WTC11 (cell line): Measurements from ENCODE around the gene NAB2. TPM values are rescaled to one million over a fixed set of nuclear protein-coding genes. Genes with fewer than 3 reads are reported as not detected.
A peak's percentile ranks its signal among the peaks of the same experiment; 100 is the strongest.

Experiments
- ATAC-seq: fragments of 200-7000 bp; cut with Tn5 transposase; 2 replicates; pipeline ENCODE4 v1.10.0; 2021; ENCODE audit warnings: mild to moderate bottlenecking, moderate library complexity
- CTCF ChIA-PET: fragments of 300-600 bp; sonication (Branson Sonifier 250); formaldehyde crosslinking; loops from one replicate; lab custom pipeline; 2021; ENCODE audit warnings: antibody characterized with exemption; lab: Charles Lee
- POLR2A ChIA-PET: fragments of 350-600 bp; sonication (Branson Sonifier 250); formaldehyde crosslinking; loops from one replicate; lab custom pipeline; 2021; ENCODE audit warnings: antibody characterized with exemption; lab: Charles Lee
- DNase-seq: peaks from one replicate; pipeline ENCODE4 v3.0.0; 2021; ENCODE audit warnings: low spot score
- H3K27ac Mint-ChIP-seq: 2 replicates; pipeline ENCODE4 v1.8.0; 2021; ENCODE audit warnings: mixed read lengths
- H3K27me3 Mint-ChIP-seq: 2 replicates; pipeline ENCODE4 v1.8.0; 2021; ENCODE audit warnings: low read depth, mild to moderate bottlenecking, moderate library complexity, mixed read lengths
- H3K36me3 Mint-ChIP-seq: 2 replicates; pipeline ENCODE4 v1.8.0; 2021; ENCODE audit warnings: mixed read lengths
- H3K4me1 Mint-ChIP-seq: 2 replicates; pipeline ENCODE4 v1.8.0; 2022; ENCODE audit warnings: mixed read lengths
- H3K4me3 Mint-ChIP-seq: 2 replicates; pipeline ENCODE4 v1.8.0; 2021; ENCODE audit warnings: mild to moderate bottlenecking, moderate library complexity, mixed read lengths
- H3K9me3 Mint-ChIP-seq: 2 replicates; pipeline ENCODE4 v1.8.0; 2021; ENCODE audit warnings: mixed read lengths
- ARID4B ChIP-seq: sonication (generic); formaldehyde crosslinking; IDR thresholded peaks from 2 replicates; pipeline ENCODE4 v1.8.0; 2023; ENCODE audit warnings: missing genetic modification reagents, mild to moderate bottlenecking, borderline replicate concordance
- E2F1 ChIP-seq: sonication (generic); formaldehyde crosslinking; IDR thresholded peaks from 2 replicates; pipeline ENCODE4 v1.8.0; 2022; ENCODE audit warnings: mild to moderate bottlenecking, missing genetic modification reagents
- FOXK1 ChIP-seq: sonication (generic); formaldehyde crosslinking; IDR thresholded peaks from 2 replicates; pipeline ENCODE4 v1.8.0; 2022; ENCODE audit warnings: mild to moderate bottlenecking, moderate library complexity, missing genetic modification reagents
- HMGA2 ChIP-seq: fragments of 250-450 bp; sonication (Bioruptor Pico); IDR thresholded peaks from 2 replicates; pipeline ENCODE4 v1.4.0; 2021; ENCODE audit warnings: mild to moderate bottlenecking, moderate library complexity
- JAZF1 ChIP-seq: fragments of 250-450 bp; sonication (Bioruptor Pico); IDR thresholded peaks from 2 replicates; pipeline ENCODE4 v1.9.0; 2021; ENCODE audit warnings: moderate library complexity, mild to moderate bottlenecking, inconsistent platforms
- MAX ChIP-seq: sonication (generic); formaldehyde crosslinking; IDR thresholded peaks from 2 replicates; pipeline ENCODE4 v1.8.0; 2022; ENCODE audit warnings: mild to moderate bottlenecking, missing genetic modification reagents
- NFYB ChIP-seq: sonication (generic); formaldehyde crosslinking; conservative IDR thresholded peaks from 2 replicates; pipeline ENCODE4 v1.8.0; 2022; ENCODE audit warnings: low read depth, missing genetic modification reagents
- PRRX2 ChIP-seq: fragments of 250-450 bp; sonication (Bioruptor Pico); IDR thresholded peaks from 2 replicates; pipeline ENCODE4 v1.8.0; 2021; ENCODE audit warnings: mild to moderate bottlenecking
- RORB ChIP-seq: fragments of 250-450 bp; sonication (Bioruptor Pico); IDR thresholded peaks from 2 replicates; pipeline ENCODE4 v1.9.0; 2021; ENCODE audit warnings: mild to moderate bottlenecking
- TEAD1 ChIP-seq: sonication (generic); formaldehyde crosslinking; IDR thresholded peaks from 2 replicates; pipeline ENCODE4 v1.8.0; 2022; ENCODE audit warnings: mild to moderate bottlenecking, missing genetic modification reagents
- ZNF219 ChIP-seq: sonication (generic); formaldehyde crosslinking; IDR thresholded peaks from 2 replicates; pipeline ENCODE4 v1.8.0; 2023; ENCODE audit warnings: missing genetic modification reagents, mild to moderate bottlenecking, borderline replicate concordance
- total RNA-seq: library from RNA; stranded (reverse); gene quantifications from 3 replicates; pipeline ENCODE4 v1.2.3, GENCODE V29; 2021
- TF ChIP-seq, protein P1 (sequence below): sonication (generic); formaldehyde crosslinking; IDR thresholded peaks from 2 replicates; pipeline ENCODE4 v1.8.0; 2023; ENCODE audit warnings: mild to moderate bottlenecking, missing genetic modification reagents
- TF ChIP-seq, protein P2 (sequence below): sonication (generic); formaldehyde crosslinking; IDR thresholded peaks from 2 replicates; pipeline ENCODE4 v1.8.1; 2022; ENCODE audit warnings: low read depth, mild to moderate bottlenecking, moderate library complexity, missing genetic modification reagents, borderline replicate concordance

Gene NAB2
- total RNA-seq, 1 experiment from 2014 or later = 20.5 TPM

DNA sequence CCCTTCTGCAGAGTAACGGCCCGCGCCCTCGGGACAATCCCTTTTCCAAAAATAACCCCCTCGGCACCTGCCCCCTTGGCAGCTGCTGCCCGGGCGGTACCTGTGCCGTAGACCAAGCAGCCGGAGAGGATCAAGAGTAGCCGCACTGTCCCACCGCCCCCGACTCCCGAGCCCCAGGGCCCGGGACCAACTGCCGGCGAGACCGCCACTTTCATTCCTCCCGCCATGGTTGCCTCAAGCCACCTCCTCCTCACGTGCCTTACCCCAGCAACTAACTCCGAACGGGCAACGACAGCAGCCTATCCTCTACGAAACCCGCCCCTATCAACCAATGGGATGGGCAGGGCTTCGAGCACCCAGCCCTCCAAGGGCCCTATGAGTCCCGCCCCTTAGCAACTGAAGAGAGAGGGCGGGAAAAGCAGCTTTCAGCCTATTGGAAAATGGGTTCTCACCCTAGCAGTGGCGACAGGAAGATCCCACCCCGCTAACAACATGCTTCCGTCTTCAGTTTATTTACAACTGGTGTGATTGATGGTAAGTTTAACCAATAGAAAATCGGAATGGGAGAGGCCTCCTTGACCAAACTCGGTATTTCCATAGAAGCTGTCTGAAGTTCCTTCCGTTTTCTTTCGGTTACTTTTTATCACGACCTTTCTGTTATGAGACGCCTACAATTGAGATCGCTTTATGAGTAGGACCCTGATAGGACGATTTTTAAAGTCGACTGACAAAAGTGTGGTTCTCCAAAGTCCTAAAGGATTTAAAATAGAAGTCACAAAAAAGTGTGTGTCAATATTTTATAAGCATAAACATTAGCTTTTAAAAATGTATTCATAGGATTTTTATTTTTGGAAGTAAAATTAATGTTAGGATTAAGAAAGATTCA lies 10.2 kb upstream of the NAB2 start, which contains the start of gene NEMP1 (continued):
- no peak for TF ChIP-seq HMGA2
- no peak for TF ChIP-seq RORB (CRISPR knock-in tag)

DNA sequence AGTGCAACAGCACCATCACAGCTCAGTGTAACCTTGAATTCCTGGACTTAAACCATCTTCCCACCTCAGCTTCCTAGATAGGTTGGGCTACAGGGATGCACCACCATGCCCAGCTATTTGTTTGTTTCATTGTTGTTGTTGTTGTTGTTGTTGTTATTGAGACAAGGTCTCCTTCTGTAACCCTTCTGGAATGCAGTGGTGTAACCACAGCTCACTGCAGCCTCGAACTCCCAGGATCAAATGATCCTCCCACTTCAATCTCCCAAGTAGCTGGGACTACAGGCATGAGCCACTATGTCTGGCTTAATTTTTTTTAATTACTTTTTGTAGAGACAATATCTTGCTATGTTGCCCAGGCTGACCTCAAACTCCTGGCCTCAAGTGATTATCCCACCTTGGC lies 9.1 kb upstream of the NAB2 start:
- CTCF ChIA-PET = interaction anchor here (1.0 to 7.5 kb wide), 11 partner anchors 11 to 105 kb away, joined by 3 to 71 read pairs (median 9); partner anchors contain the start of genes LRP1 and STAT6
- peak overlapping the region; percentile 81; the same call in 1 of the 2 replicates for H3K27ac Mint-ChIP-seq

DNA sequence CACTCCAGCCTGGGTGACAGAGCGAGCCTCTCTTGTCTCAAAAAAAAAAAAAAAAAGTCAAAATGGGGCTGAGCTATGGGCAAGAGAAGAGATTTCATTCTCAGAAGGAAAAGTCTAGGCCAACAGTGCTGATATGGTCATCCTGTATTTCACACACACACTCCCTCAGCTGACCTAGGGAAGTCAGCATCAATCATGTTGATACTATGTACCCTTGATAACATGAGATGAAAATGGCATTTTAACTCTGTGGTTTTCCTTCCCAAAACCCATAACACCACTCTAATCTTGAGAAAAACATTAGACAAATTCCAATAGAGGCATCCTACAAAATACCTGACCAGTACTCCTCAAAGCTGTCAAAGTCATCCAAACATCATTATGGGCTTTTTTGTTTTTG lies 8.1 kb upstream of the NAB2 start:
- H3K4me1 Mint-ChIP-seq = peaks cover 15% of the 10 kb centered on the region
- ChIA-PET POLR2A (interaction anchor here (3.1 kb wide), 1 partner anchor 7 kb away, joined by 33 read pairs; the partner anchor contains the start of gene NAB2), CTCF (interaction anchor here (0.7 to 7.5 kb wide), 4 partner anchors 10 to 79 kb away, joined by 3 to 71 read pairs (median 8); partner anchors contain the start of gene STAT6)
- H3K4me3 Mint-ChIP-seq = no peak overlapping the region
- H3K27ac Mint-ChIP-seq = no peak overlapping the region; the same call in 1 of the 2 replicates
- ATAC-seq (no peak), DNase-seq (no peak)
- peaks cover 5% of the 10 kb centered on the region for H3K36me3 Mint-ChIP-seq
- no peaks in the 10 kb centered on the region for H3K9me3 Mint-ChIP-seq
- H3K27me3 Mint-ChIP-seq = no peaks in the 10 kb centered on the region
- TF ChIP-seq, protein P1, sequence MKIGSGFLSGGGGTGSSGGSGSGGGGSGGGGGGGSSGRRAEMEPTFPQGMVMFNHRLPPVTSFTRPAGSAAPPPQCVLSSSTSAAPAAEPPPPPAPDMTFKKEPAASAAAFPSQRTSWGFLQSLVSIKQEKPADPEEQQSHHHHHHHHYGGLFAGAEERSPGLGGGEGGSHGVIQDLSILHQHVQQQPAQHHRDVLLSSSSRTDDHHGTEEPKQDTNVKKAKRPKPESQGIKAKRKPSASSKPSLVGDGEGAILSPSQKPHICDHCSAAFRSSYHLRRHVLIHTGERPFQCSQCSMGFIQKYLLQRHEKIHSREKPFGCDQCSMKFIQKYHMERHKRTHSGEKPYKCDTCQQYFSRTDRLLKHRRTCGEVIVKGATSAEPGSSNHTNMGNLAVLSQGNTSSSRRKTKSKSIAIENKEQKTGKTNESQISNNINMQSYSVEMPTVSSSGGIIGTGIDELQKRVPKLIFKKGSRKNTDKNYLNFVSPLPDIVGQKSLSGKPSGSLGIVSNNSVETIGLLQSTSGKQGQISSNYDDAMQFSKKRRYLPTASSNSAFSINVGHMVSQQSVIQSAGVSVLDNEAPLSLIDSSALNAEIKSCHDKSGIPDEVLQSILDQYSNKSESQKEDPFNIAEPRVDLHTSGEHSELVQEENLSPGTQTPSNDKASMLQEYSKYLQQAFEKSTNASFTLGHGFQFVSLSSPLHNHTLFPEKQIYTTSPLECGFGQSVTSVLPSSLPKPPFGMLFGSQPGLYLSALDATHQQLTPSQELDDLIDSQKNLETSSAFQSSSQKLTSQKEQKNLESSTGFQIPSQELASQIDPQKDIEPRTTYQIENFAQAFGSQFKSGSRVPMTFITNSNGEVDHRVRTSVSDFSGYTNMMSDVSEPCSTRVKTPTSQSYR (CRISPR knock-in tag) = no peak
- TF ChIP-seq E2F1 (CRISPR knock-in tag) = no peak
- TF ChIP-seq MAX (CRISPR knock-in tag) = no peak

More for the DNA sequence above, 9.1 kb upstream of the NAB2 start:
- H3K4me1 Mint-ChIP-seq = peaks cover 6% of the 10 kb centered on the region; the same call in 1 of the 2 replicates
- H3K36me3 Mint-ChIP-seq = peaks cover 5% of the 10 kb centered on the region
- H3K4me3 Mint-ChIP-seq = no peak overlapping the region
- H3K27me3 Mint-ChIP-seq = no peaks in the 10 kb centered on the region
- no peaks in the 10 kb centered on the region for H3K9me3 Mint-ChIP-seq
- TF ChIP-seq TEAD1 (CRISPR knock-in tag) (no peak), NFYB (no peak), PRRX2 (CRISPR knock-in tag) (no peak), JAZF1 (CRISPR knock-in tag) (no peak), ZNF219 (CRISPR knock-in tag) (no peak), E2F1 (CRISPR knock-in tag) (no peak), FOXK1 (no peak), ARID4B (CRISPR knock-in tag) (no peak)
- TF ChIP-seq, protein P2, sequence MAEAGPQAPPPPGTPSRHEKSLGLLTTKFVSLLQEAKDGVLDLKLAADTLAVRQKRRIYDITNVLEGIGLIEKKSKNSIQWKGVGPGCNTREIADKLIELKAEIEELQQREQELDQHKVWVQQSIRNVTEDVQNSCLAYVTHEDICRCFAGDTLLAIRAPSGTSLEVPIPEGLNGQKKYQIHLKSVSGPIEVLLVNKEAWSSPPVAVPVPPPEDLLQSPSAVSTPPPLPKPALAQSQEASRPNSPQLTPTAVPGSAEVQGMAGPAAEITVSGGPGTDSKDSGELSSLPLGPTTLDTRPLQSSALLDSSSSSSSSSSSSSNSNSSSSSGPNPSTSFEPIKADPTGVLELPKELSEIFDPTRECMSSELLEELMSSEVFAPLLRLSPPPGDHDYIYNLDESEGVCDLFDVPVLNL (CRISPR knock-in tag) = no peak
- ATAC-seq (no peak), DNase-seq (no peak)
- POLR2A ChIA-PET = interaction anchor here (1.4 to 3.1 kb wide), 4 partner anchors 8 to 48 kb away, joined by 4 to 33 read pairs (median 10); partner anchors contain the start of genes LRP1, NAB2 and STAT6
